Measurements from ENCODE around the gene GRM7. TPM values are rescaled to one million over a fixed set of nuclear protein-coding genes. Genes with fewer than 3 reads are reported as not detected.

GRM7 gene
- total and polyA plus RNA-seq, 9 donors, result 0.18 to 0.85 (median 0.26) TPM; not detected in 3

DNA sequence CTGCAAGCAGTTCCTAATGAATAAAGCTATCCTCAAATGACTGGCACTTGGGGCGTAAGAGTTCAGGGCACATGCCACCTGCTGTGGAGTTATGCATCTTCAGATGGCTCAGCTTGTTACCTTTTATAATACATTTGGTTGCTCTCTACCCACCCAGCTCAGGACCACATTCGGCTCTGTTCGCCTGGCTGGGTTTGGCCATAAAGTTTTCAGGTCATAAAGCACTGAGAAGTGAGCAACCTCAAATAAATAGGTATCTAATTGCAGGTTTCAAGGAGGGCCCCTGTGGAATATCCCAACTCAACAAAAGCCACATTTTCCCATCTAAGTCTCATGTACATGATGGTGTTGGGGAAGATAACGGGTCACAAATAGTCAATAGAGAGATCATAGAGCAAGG lies 727.3 kb downstream of the GRM7 start:
- no peaks in the 10 kb centered on the region for H3K9me3 ChIP-seq
- 95 to 96% (median 95%) methylated on average over 4 of the region's 4 CpGs for WGBS, 3 donors

DNA sequence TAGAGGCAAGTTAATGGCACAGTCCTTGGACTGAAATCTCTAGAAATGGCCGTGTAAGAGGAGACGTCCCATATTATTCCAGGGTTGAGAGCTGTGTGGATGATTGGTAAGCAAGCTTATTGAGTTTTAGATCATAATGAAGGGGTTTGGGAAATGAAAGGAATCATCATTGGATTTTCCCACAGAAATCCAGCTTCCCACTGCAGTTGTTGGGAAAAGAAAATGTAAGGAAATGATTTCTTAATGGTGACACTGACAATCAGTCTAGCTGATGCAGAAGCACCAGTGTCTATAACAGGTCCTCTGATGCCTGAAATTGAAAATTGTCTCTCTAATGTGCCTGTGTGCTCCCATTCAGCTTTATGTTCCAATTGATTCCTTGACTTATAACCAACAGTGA lies 728.6 kb downstream of the GRM7 start:
- Histone ChIP-seq H3K9me3 (no peaks in the 10 kb centered on the region), H3K4me1 (ENCODE audit: insufficient read depth) (peaks cover 5% of the 10 kb centered on the region), H3K36me3 (no peaks in the 10 kb centered on the region), H3K27ac (no peak overlapping the region), H3K27me3 (no peaks in the 10 kb centered on the region), H3K4me3 (no peak overlapping the region)
- intact Hi-C loops (cut with DNase I), result no loop called here
- no peak for TF ChIP-seq EP300 (IDR thresholded peaks at IDR 0.05)
- whole genome bisulfite sequencing, 3 donors, result 91 to 97% (median 94%) methylated on average over 2 of the region's 2 CpGs
- DNase-seq, result no peak

More for the DNA sequence above, 727.3 kb downstream of the GRM7 start:
- no peak for TF ChIP-seq EP300 (IDR thresholded peaks at IDR 0.05)
- TF ChIP-seq, protein P1, sequence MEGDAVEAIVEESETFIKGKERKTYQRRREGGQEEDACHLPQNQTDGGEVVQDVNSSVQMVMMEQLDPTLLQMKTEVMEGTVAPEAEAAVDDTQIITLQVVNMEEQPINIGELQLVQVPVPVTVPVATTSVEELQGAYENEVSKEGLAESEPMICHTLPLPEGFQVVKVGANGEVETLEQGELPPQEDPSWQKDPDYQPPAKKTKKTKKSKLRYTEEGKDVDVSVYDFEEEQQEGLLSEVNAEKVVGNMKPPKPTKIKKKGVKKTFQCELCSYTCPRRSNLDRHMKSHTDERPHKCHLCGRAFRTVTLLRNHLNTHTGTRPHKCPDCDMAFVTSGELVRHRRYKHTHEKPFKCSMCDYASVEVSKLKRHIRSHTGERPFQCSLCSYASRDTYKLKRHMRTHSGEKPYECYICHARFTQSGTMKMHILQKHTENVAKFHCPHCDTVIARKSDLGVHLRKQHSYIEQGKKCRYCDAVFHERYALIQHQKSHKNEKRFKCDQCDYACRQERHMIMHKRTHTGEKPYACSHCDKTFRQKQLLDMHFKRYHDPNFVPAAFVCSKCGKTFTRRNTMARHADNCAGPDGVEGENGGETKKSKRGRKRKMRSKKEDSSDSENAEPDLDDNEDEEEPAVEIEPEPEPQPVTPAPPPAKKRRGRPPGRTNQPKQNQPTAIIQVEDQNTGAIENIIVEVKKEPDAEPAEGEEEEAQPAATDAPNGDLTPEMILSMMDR (IDR thresholded peaks at IDR 0.05), result no peak
- TF ChIP-seq POLR2A (IDR thresholded peaks at IDR 0.05), result no peak
- H3K4me3 ChIP-seq, result no peak overlapping the region
- no peaks in the 10 kb centered on the region for H3K27me3 ChIP-seq
- H3K27ac ChIP-seq, result no peak overlapping the region
- DNase-seq, result no peak
- no peaks in the 10 kb centered on the region for H3K36me3 ChIP-seq
- intact Hi-C loops (cut with DNase I), result no loop called here
- peaks cover 7% of the 10 kb centered on the region for H3K4me1 ChIP-seq (ENCODE audit: insufficient read depth)

DNA sequence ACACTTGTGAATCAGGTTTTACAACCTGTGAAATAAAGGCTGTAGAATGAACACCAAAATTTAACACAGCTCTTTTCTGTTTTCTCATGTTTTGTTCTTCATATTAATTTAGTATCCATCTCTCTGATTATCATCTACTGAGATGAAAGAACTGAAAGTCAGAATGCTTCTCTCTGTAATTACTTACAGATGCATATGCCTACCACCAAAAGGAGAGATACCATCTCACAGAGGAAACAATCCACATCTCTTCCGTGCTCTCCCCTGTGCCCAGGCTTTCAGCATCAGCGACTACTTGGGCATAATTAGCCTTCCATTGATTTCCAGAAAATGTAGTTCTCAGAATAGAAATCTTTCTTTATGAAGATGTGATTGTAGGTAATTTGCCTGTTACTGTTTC lies 741.4 kb downstream of the GRM7 start:
- Histone ChIP-seq H3K27me3 (no peaks in the 10 kb centered on the region), H3K27ac (no peak overlapping the region), H3K4me3 (no peak overlapping the region), H3K36me3 (no peaks in the 10 kb centered on the region), H3K9me3 (no peaks in the 10 kb centered on the region), H3K4me1 (ENCODE audit: insufficient read depth) (no peaks in the 10 kb centered on the region)
- TF ChIP-seq, protein P1 (IDR thresholded peaks at IDR 0.05), result no peak
- TF ChIP-seq POLR2A (IDR thresholded peaks at IDR 0.05) (no peak), EP300 (IDR thresholded peaks at IDR 0.05) (no peak)
- intact Hi-C loops (cut with DNase I), result no loop called here
- DNase-seq, result no peak
- 91 to 100% (median 94%) methylated on average over 2 of the region's 2 CpGs for WGBS, 3 donors

DNA sequence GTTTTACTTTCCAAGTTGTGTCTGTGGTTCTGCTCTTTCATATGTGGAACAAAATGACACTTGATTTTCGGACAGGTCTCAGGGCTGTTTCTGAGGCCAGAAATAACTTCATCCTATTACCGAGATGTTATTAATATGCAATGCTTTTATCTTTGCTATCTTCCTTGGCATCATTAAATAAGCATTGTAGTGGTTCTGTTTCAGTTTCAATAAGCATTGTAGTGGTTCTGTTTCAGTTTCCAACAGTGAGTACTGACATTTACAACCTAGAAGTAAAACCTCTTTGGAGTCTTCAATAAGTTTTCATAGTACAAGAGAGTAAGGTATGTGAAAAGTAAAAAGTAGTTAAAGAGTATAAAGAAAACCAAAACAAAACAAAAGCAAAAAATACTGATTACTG lies 746.2 kb downstream of the GRM7 start:
- Histone ChIP-seq H3K9me3 (no peaks in the 10 kb centered on the region), H3K36me3 (no peaks in the 10 kb centered on the region), H3K4me3 (no peak overlapping the region), H3K4me1 (ENCODE audit: insufficient read depth) (no peaks in the 10 kb centered on the region), H3K27ac (no peak overlapping the region), H3K27me3 (no peaks in the 10 kb centered on the region)
- intact Hi-C loops (cut with DNase I), result no loop called here
- TF ChIP-seq EP300 (IDR thresholded peaks at IDR 0.05) (no peak), POLR2A (IDR thresholded peaks at IDR 0.05) (no peak)
- TF ChIP-seq, protein P1 (IDR thresholded peaks at IDR 0.05), result no peak
- 58 to 76% (median 71%) methylated on average over 2 of the region's 2 CpGs for WGBS, 3 donors
- no peak for DNase-seq

DNA sequence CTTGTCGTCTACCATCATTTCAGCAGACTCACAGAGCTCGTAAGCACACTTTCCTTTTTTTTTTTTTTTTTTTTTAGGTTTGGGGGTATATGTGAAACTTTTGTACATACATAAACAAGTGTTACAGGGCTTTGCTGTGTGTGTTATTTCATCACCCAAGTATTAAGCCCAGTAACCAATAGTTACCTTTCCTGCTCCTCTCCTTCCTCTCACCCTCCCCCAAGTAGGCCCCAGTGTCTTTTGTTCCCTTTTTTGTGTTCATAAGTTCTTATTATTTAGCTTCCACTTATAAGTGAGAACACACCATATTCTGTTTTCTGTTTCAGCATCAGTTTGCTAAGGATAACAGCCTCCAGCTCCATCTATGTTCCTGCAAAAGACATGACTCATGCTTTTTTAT lies 746.8 kb downstream of the GRM7 start:
- Histone ChIP-seq H3K9me3 (no peaks in the 10 kb centered on the region), H3K4me1 (ENCODE audit: insufficient read depth) (no peaks in the 10 kb centered on the region), H3K4me3 (no peak overlapping the region), H3K36me3 (no peaks in the 10 kb centered on the region), H3K27ac (no peak overlapping the region), H3K27me3 (no peaks in the 10 kb centered on the region)
- TF ChIP-seq, protein P1 (IDR thresholded peaks at IDR 0.05), result no peak
- TF ChIP-seq EP300 (IDR thresholded peaks at IDR 0.05) (no peak), POLR2A (IDR thresholded peaks at IDR 0.05) (no peak)
- WGBS, 3 donors, result 80 to 98% (median 94%) methylated on average over 2 of the region's 2 CpGs
- no peak for DNase-seq
- intact Hi-C loops (cut with DNase I), result no loop called here
